HG03571 (cell line): ENCODE results near the gene UTRN.
A peak's percentile ranks its signal among the peaks of the same experiment; 100 is the strongest.

Source experiments
- ATAC-seq: cut with Tn5 transposase; IDR thresholded peaks from one replicate; pipeline ENCODE4 v1.9.1; 2021; ENCODE audit not compliant: unreplicated experiment

Gene UTRN

GRCh38 chr6:144284783-144285547 is at the start of gene UTRN:
TSS of gene UTRN (plus strand) at chr6:144285335. CDS start at chr6:144291829, 6,494 bp downstream.
- peak; percentile 64 for ATAC-seq

- no peak for ATAC-seq
These were observed 40.4 kb upstream of the UTRN start for GRCh38 chr6:144244688-144245087.

- no peak for ATAC-seq
These were observed 38.1 kb upstream of the UTRN start for GRCh38 chr6:144246988-144247387.

GRCh38 chr6:144248003-144248402 is 37.1 kb upstream of the UTRN start:
- no peak for ATAC-seq

- no peak for ATAC-seq
These were observed 36.4 kb upstream of the UTRN start for GRCh38 chr6:144248476-144249301.

GRCh38 chr6:144250276-144250675 is 34.9 kb upstream of the UTRN start:
- no peak for ATAC-seq

GRCh38 chr6:144252259-144252658 is 32.9 kb upstream of the UTRN start:
- no peak for ATAC-seq

- no peak for ATAC-seq
These were observed 25.1 kb upstream of the UTRN start for GRCh38 chr6:144259986-144260385.

- no peak for ATAC-seq
These were observed 22.4 kb upstream of the UTRN start for GRCh38 chr6:144262470-144263369.

GRCh38 chr6:144263786-144264185 is 21.3 kb upstream of the UTRN start:
- no peak for ATAC-seq

- ATAC-seq, result no peak
These were observed 20.7 kb upstream of the UTRN start for GRCh38 chr6:144264270-144265060.

- peak; percentile 12 for ATAC-seq
These were observed 20.1 kb upstream of the UTRN start for GRCh38 chr6:144265061-144265357.

- ATAC-seq, result peak; percentile 78
These were observed 19.7 kb upstream of the UTRN start for GRCh38 chr6:144265390-144265789.

GRCh38 chr6:144266091-144266649 is 19.0 kb upstream of the UTRN start:
- ATAC-seq, result no peak

GRCh38 chr6:144268794-144269349 is 16.3 kb upstream of the UTRN start:
- ATAC-seq, result no peak

- no peak for ATAC-seq
These were observed 8.0 kb upstream of the UTRN start for GRCh38 chr6:144277174-144277573.

- ATAC-seq, result no peak
These were observed 7.4 kb upstream of the UTRN start for GRCh38 chr6:144277605-144278227.

GRCh38 chr6:144278659-144279314 is 6.3 kb upstream of the UTRN start:
- no peak for ATAC-seq
